Fibroblast of pulmonary artery (primary cell): ENCODE measurements around the gene USH1C.

Experiments
- DNase-seq: peaks from one replicate; pipeline ENCODE4 v3.0.0-alpha.2; 2010; ENCODE audit warnings: low read depth
- H3K4me3 ChIP-seq: replicated peaks from 2 replicates; pipeline ENCODE4 v1.5.1; 2011; ENCODE audit warnings: low read depth, mild to moderate bottlenecking, control low read depth, low read length, moderate library complexity
- CTCF ChIP-seq: IDR thresholded peaks from 2 replicates; pipeline ENCODE4 v1.5.1; 2011; ENCODE audit warnings: mild to moderate bottlenecking, control low read depth, low read length, inconsistent platforms; ENCODE audit errors: missing control alignments

USH1C gene

GRCh38 chr11:17561526-17561925 lies 17.3 kb upstream of the USH1C start:
- DNase-seq: no peak
- no peak overlapping the region for H3K4me3 ChIP-seq
- TF ChIP-seq CTCF: no peak

- no peak overlapping the region for H3K4me3 ChIP-seq
- no peak for TF ChIP-seq CTCF
- DNase-seq: no peak
Measured at GRCh38 chr11:17561111-17561415, 16.8 kb upstream of the USH1C start.

GRCh38 chr11:17560281-17561110 lies 16.3 kb upstream of the USH1C start:
- no peak for DNase-seq
- TF ChIP-seq CTCF: no peak
- no peak overlapping the region for H3K4me3 ChIP-seq

GRCh38 chr11:17559341-17560087 lies 15.3 kb upstream of the USH1C start:
- no peak for DNase-seq
- TF ChIP-seq CTCF: no peak
- no peak overlapping the region for H3K4me3 ChIP-seq

- TF ChIP-seq CTCF: no peak
- H3K4me3 ChIP-seq: no peak overlapping the region
Measured at GRCh38 chr11:17558916-17559315, 14.7 kb upstream of the USH1C start.

GRCh38 chr11:17558025-17558780 lies 14.0 kb upstream of the USH1C start:
- no peak overlapping the region for H3K4me3 ChIP-seq
- TF ChIP-seq CTCF: no peak
- DNase-seq: no peak

More at GRCh38 chr11:17558916-17559315, 14.7 kb upstream of the USH1C start:
- DNase-seq: no peak
